GM12878 (cell line): Measurements from ENCODE around the gene SAXO1. TPM values are rescaled to one million over a fixed set of nuclear protein-coding genes. Genes with fewer than 3 reads are reported as not detected.

Experiments used
- ATAC-seq: fragments of 200-7000 bp; cut with Tn5 transposase; 3 replicates; pipeline ENCODE4 v1.9.1; 2020; ENCODE audit warnings: mild to moderate bottlenecking, moderate library complexity
- BruUV-seq: library from RNA; stranded (reverse); fragments of 400-500 nt; replicated peaks from 2 replicates; lab custom pipeline; 2021; lab: Mats Ljungman, UMichigan
- CTCF ChIA-PET: fragments of 300-600 bp; sonication (Branson Sonifier 250); formaldehyde crosslinking; extraction: SDS; loops from one replicate; lab custom pipeline; 2021; ENCODE audit warnings: inconsistent platforms; lab: Yijun Ruan, JAX
- POLR2A ChIA-PET: fragments of 350-600 bp; formaldehyde crosslinking; extraction: SDS; loops from one replicate; lab custom pipeline; 2021; ENCODE audit warnings: inconsistent platforms; lab: Charles Lee
- RAD21 ChIA-PET: fragments of 300-600 bp; sonication (Branson Sonifier 250); formaldehyde crosslinking; loops from one replicate; lab custom pipeline; 2023; ENCODE audit warnings: antibody characterized with exemption; ENCODE audit not compliant: unreplicated experiment; lab: Charles Lee
- SMC1A ChIA-PET: fragments of 300-600 bp; sonication (Branson Sonifier 250); formaldehyde crosslinking; loops from one replicate; lab custom pipeline; 2023; ENCODE audit not compliant: unreplicated experiment, uncharacterized antibody; lab: Charles Lee
- DNase-seq: peaks from one replicate; pipeline ENCODE4 v3.0.0-alpha.2; 2011; ENCODE audit warnings: low read depth, low spot score
- FAIRE-seq: peaks from 3 replicates; lab custom pipeline; 2011; peaks lifted over from hg19 to GRCh38; lab: Jason Lieb, UNC
- H2AFZ ChIP-seq: 2 replicates; pipeline ENCODE4 v1.6.0; 2011; ENCODE audit warnings: low read depth, low read length, control low read depth; ENCODE audit not compliant: control insufficient read depth
- H3K27ac ChIP-seq: 2 replicates; pipeline ENCODE4 v1.5.1; 2011; ENCODE audit warnings: control low read depth; ENCODE audit not compliant: control insufficient read depth, insufficient read depth
- H3K27me3 ChIP-seq, 2 experiments: replicated peaks in 1 of 2; 2 replicates each; pipeline versions ENCODE4 v1.6.0 to v1.6.1; 2011; ENCODE audit warnings: low read length in 1 of 2; ENCODE audit not compliant: control insufficient read depth in 2 of 2, insufficient read depth in 2 of 2
- H3K36me3 ChIP-seq, 2 experiments: 2 replicates each; pipeline ENCODE4 v1.5.1; 2011; ENCODE audit warnings: low read length in 1 of 2; ENCODE audit not compliant: control insufficient read depth in 2 of 2, insufficient read depth in 2 of 2
- H3K4me1 ChIP-seq: 2 replicates; pipeline ENCODE4 v1.6.1; 2011; ENCODE audit warnings: mild to moderate bottlenecking, low read length, moderate library complexity, mixed read lengths; ENCODE audit not compliant: control insufficient read depth, insufficient read depth
- H3K4me2 ChIP-seq: 2 replicates; pipeline ENCODE4 v1.6.0; 2011; ENCODE audit warnings: control low read depth; ENCODE audit not compliant: control insufficient read depth, insufficient read depth
- H3K4me3 ChIP-seq: fragments of 200-600 bp; sonication (generic); 2 replicates; pipeline ENCODE4 v1.5.1; 2016
- H3K79me2 ChIP-seq: 2 replicates; pipeline ENCODE4 v1.6.0; 2011; ENCODE audit warnings: low read length; ENCODE audit not compliant: control insufficient read depth, insufficient read depth
- H3K9ac ChIP-seq: 2 replicates; pipeline ENCODE4 v1.8.0; 2011; ENCODE audit warnings: low read length, control low read depth, mixed read lengths; ENCODE audit not compliant: control insufficient read depth, insufficient read depth
- H3K9me3 ChIP-seq: replicated peaks from 3 replicates; pipeline ENCODE4 v1.5.1; 2011; ENCODE audit warnings: mild to moderate bottlenecking, low read length; ENCODE audit not compliant: control insufficient read depth, insufficient read depth
- H4K20me1 ChIP-seq: 2 replicates; pipeline ENCODE4 v1.6.0; 2011; ENCODE audit not compliant: control insufficient read depth, insufficient read depth
- CBX3 ChIP-seq: fragments of 200-600 bp; sonication (generic); IDR thresholded peaks from 2 replicates; pipeline ENCODE4 v1.6.1; 2016; ENCODE audit warnings: low read depth, borderline replicate concordance
- CBX5 ChIP-seq: sonication (generic); IDR thresholded peaks from 2 replicates; pipeline ENCODE4 v1.6.1; 2016; ENCODE audit warnings: low read depth, moderate library complexity, mild to moderate bottlenecking, inconsistent platforms
- EZH2 ChIP-seq: IDR thresholded peaks from 2 replicates; pipeline ENCODE4 v1.6.1; 2012; ENCODE audit warnings: low read depth, mild to moderate bottlenecking, control low read depth, inconsistent platforms, low read length, borderline replicate concordance; ENCODE audit not compliant: control insufficient read depth
- IKZF2 ChIP-seq, 2 experiments: fragments of 450-650 bp; IDR thresholded peaks; 2 replicates each; pipeline ENCODE4 v1.6.1; 2017; ENCODE audit warnings: mild to moderate bottlenecking in 2 of 2, moderate library complexity in 2 of 2
- MLLT1 ChIP-seq: fragments of 450-650 bp; IDR thresholded peaks from 2 replicates; pipeline ENCODE4 v1.6.1; 2016; ENCODE audit warnings: mild to moderate bottlenecking
- PRDM15 ChIP-seq: fragments of 450-650 bp; formaldehyde crosslinking; IDR thresholded peaks from 2 replicates; pipeline ENCODE4 v1.4.0; 2020; ENCODE audit warnings: mild to moderate bottlenecking, moderate library complexity
- SRF ChIP-seq, 2 experiments: IDR thresholded peaks; 2 replicates each; pipeline ENCODE4 v1.6.1; 2011; ENCODE audit warnings: low read depth in 2 of 2, low read length in 2 of 2, mild to moderate bottlenecking in 1 of 2, moderate library complexity in 1 of 2
- TCF3 ChIP-seq: IDR thresholded peaks from 2 replicates; pipeline ENCODE4 v1.6.1; 2012; ENCODE audit warnings: low read depth, mild to moderate bottlenecking, low read length, borderline replicate concordance; ENCODE audit not compliant: insufficient read depth
- ZBTB40 ChIP-seq: fragments of 450-650 bp; IDR thresholded peaks from 2 replicates; pipeline ENCODE4 v1.6.1; 2016; ENCODE audit warnings: mild to moderate bottlenecking, moderate library complexity, borderline replicate concordance
- WGBS: methylation state at CpG from one replicate; pipeline ENCODE4 v1.1.6; 2016; ENCODE audit warnings: low lambda C conversion rate; ENCODE audit not compliant: insufficient replicate concordance, insufficient coverage; ENCODE audit errors: missing lambda C conversion rate; 5-methylcytosine and 5-hydroxymethylcytosine counted together
- in situ Hi-C: fragments of 300-500 bp; cut with MboI; formaldehyde crosslinking; loops from 9 replicates; pipeline ENCODE4 v1.14.3; 2018; ENCODE audit warnings: mixed read lengths
- intact Hi-C: fragments of 100-400 bp; cut with micrococcal nuclease; formaldehyde crosslinking; loops from one replicate; pipeline ENCODE4 v1.14.2; 2022; ENCODE audit not compliant: unreplicated experiment
- polyA plus RNA-seq, 11 experiments: library from polyadenylated mRNA; depleted of rRNA in 4 of 11; unstranded in 6 of 11; stranded (reverse) in 5 of 11; fragments of >200 nt; fragmentation: Nextera tagmentation in 4 of 11; fragmentation: Illumina TruSeq in 1 of 11; extraction: Ambion mirVana in 4 of 11; extraction: Trizol in 1 of 11; gene quantifications; 1 replicate in 1 of 11; 2 replicates in 10 of 11; pipeline versions ENCODE4 v1.2.1 to v1.2.3, GENCODE V29; 2011 to 2016; ENCODE audit warnings: inconsistent platforms in 2 of 11, missing spikeins in 2 of 11, low read depth in 1 of 11
- total RNA-seq, 4 experiments: library from RNA; depleted of rRNA in 3 of 4; stranded (reverse); fragments of >200 nt in 3 of 4; fragmentation: Illumina TruSeq in 1 of 4; extraction: Trizol in 1 of 4; gene quantifications; 2 replicates each; pipeline versions ENCODE4 v1.2.1 to v1.2.3, GENCODE V29; 2013 to 2021

The SAXO1 gene
- total and polyA plus RNA-seq, 10 of the 15 experiments (the other 5 are each of a cell fraction or from before 2014, with no cell fraction given): under 0.01 to 0.01 TPM; not detected in 8

- no peaks in the 10 kb centered on the region for H3K4me1 ChIP-seq
- H3K27me3 ChIP-seq: peaks cover 0 to 2% of the 10 kb centered on the region in 2 experiments; a peak in 1 of 4 replicates
- BruUV-seq: no TSS peak
- in situ Hi-C loops: no loop called here
- DNase-seq: no peak
- ATAC-seq: no peak
- intact Hi-C loops: no loop called here
- H3K9me3 ChIP-seq: no peaks in the 10 kb centered on the region; the same call in 2 of the 3 replicates
- WGBS: 16% methylated on average over 3 of the region's 3 CpGs
- no peak overlapping the region for H3K4me3 ChIP-seq
- SMC1A ChIA-PET: no interaction called here
- H3K4me2 ChIP-seq: no peak overlapping the region
- RAD21 ChIA-PET: no interaction called here
- TF ChIP-seq PRDM15 (CRISPR knock-in tag) (no peak), CBX3 (no peak), ZBTB40 (no peak), CBX5 (no peak), EZH2 (no peak), SRF (IDR thresholded peaks at IDR 0.05; ENCODE audit: low read depth in 2 of 2, low read length in 2 of 2) (no peak), IKZF2 (IDR thresholded peaks at IDR 0.05) (no peak), MLLT1 (no peak), TCF3 (no peak)
- TF ChIP-seq, all 136 proteins: peak for 0
- Histone ChIP-seq H3K27ac (no peak overlapping the region), H2AFZ (no peak overlapping the region), H3K79me2 (no peaks in the 10 kb centered on the region), H4K20me1 (no peaks in the 10 kb centered on the region), H3K36me3 (no peaks in the 10 kb centered on the region), H3K9ac (no peak overlapping the region)
- no peak for FAIRE-seq
- CTCF ChIA-PET: no interaction called here
- POLR2A ChIA-PET: no interaction called here
Observed at GRCh38 chr9:18996211-18996610, 36.8 kb downstream of the SAXO1 start.
